Stimulated activated CD8-positive, alpha-beta memory T cell treated with anti-CD3 and anti-CD28 coated beads, Interleukin-7, amount 100 ng/mL, for 4 hours (primary cell): ENCODE measurements around the gene MANEAL.

Source experiments
- DNase-seq, 2 donors: peaks; one replicate each; pipeline ENCODE4 v3.0.0-alpha.2; 2020; ENCODE audit warnings: low read depth in 2 of 2

The MANEAL gene

DNA sequence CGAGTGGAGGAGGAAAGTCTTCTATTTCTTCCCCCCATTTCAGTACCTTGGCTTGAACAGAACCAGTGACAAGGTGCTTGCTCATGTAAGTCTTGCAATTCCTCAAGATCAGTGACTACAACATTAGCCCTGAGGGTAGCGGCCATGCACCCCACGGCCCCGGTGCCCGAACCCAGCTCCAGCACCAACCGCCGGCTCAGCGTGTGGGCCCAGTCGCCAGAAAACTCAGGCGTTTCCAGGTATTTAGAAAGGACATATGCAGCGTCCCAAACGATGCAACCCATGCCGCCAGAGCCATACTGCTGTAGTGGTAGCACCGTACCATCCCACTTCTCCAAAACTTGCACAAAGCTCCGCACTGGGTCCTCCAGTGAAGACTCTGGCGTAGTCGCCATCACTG lies 11.2 kb upstream of the MANEAL start:
- no peak for DNase-seq

DNA sequence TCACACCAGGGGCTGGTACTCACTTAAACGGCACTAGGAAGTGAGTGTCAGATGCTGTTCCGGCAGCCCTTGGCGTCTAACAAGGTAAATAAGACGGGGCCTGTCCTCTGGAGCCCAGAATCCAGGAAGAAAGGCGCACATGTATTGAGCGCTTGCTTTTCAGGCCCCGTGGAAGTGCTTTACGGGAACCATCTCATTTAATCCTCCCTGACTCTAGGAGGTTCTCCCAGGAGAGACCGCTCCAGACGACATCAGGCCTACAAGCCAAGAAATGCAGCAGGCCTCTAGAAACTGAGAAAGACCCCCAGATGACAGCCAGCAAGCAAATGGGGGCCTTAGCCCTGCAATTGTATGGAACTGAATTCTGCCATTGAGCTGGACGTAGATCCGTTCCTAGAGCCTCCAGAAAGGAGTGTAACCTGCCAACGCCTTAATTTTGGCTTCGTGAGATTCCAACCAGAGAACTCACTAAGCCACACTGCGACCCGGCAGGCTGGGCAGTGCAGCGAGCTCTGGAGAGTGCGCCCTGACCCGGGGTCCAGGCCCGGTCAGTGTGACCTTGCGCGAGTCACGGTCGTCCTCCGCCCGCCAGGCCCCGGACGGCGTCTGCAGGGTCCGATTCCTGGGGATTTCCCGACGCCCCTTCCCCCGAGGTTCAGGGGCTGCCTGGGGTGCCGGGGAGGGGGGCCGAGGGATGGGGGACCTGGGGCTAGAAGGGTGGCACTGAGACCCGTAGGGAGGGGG lies 532 bp upstream of the MANEAL start:
- DNase-seq: no peak

DNA sequence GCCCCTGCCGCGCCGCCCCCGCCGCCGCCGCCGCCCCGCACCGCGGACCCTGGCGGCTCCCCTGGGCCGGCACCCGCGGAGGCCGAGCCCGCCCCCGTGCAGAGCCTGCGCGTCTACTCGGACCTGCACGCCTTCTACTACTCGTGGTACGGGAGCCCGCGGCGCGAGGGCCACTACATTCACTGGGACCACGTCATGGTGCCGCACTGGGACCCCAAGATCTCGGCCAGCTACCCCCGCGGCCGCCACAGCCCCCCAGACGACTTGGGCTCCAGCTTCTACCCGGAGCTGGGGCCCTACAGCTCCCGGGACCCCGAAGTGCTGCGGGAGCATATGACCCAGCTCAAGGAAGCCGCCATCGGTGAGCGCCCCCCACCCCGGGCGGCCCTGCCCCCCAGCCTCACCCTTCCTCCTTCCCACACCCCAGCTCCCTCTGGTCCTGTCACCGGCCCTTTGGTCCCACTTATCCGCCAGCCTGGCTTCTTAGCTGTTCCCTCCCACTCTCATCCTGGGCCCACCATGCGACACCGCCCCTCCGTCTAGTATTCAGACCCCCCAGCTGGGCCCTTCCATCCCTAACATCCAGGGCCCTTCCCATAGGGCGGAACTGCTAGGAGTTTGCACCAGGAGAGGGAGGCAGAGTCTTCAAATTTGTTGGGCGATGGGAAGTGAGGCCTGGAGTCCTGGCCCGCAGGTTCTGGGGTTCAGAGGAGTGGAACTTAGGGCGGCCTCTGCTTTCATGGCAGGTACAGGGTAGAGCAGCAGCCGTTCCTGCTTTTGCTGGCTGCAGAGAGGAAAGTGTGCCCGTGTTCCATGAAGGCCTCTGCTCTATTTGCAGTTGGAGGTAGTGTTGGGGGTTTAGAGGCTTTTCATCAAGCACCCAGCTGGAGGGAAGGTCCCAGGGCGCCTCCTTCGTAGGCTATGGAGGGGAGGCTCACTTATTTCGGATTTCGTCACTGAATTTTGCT lies 1.0 kb downstream of the MANEAL start:
- no peak for DNase-seq

DNA sequence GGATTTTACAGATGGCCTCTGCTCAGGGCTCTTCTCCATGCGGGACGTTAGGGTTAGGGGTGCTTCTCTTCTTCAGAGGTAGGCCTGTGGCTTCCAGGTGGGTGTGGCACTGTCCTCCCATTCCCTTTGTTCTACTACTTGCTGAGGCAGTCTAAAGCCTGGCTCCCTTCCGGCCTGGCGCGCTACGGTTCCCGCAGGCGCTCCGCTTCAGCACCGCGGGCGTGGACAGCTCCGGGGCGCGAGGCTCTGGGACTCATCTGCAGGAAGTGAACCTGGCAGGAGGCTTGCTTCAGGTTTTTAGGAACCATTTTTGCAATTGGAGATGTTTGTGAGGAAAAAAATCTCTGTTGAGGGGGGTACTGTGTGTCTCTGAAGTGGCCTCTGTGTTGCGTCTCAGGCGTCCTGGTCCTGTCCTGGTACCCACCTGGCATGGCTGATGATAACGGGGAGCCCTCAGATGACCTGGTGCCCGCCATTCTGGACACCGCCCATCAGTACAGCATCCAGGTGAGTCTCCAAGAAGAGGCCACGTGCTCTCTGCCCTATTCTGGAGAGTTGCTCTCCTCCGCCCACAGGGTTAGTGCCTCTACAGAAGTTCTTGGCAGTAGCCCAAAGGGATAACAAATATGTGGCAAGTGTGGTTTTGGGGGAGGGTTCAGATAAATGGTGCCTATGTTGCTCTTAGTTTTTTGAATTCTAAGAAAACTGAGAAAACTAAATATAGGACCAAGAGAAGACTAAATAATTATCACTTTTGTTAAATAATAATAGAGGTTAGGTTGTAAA lies 1.9 kb downstream of the MANEAL start:
- DNase-seq: no peak

DNA sequence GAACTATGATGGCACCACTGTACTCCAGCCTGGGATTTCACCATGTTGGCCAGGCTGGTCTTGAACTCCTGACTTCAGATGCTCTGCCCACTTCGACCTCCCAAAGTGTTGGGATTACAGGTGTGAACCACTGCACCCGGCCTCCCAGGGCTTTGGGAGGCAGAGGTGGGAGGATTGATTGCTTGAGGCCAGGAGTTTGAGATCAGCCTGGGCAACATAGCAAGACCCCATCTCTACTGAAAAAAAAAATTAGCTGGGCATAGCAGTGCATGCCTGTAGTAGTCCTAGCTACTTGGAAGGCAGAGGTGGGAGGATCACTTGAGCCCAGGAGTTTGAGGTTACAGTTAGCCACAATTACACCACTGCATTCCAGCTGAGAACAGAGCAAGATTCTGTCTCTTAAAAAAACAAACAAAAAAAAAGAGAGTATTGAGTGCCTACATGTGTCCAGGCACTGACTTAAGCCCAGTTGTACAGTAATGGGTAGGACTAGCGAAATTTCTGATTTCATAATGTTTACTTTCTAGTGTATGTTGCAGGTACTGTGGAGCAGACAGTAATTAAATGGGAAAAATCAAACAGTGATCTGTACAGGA lies 4.2 kb downstream of the MANEAL start:
- DNase-seq: no peak

DNA sequence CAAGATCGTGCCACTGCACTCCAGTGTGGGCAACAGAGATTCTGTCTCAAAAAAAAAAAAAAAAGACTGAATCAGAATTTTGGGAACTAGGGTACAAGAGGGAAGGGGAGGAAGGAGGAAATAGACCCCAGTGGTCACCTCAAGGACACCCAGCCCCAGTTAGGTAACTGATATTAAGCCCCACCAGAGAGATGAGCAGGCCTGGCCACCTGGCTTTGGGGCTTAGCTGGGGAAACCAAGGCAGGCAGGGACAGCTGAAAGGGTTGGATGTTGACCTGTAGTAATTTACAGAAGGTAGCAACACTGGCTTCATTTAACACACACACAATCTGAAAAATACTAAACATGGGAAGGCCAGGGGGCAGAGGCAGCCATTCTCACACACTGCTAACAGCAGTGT lies 8.8 kb downstream of the MANEAL start:
- no peak for DNase-seq

DNA sequence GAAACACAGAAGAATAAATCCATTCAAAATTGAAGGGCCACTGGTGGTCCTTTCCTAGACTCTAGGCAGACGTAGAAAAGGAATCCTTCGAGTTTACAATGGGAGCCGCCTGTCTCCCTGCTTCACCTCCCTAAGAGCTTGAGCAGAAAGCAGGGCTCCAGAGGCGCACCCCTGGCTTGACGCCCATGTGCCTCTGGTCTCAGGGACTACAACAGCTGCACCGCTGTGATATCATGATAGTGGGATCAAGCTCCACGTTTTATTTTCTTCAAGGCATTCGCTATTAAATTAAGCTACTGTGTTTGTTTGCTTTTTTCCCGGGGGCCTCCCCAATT lies 13.5 kb downstream of the MANEAL start:
- DNase-seq: no peak

DNA sequence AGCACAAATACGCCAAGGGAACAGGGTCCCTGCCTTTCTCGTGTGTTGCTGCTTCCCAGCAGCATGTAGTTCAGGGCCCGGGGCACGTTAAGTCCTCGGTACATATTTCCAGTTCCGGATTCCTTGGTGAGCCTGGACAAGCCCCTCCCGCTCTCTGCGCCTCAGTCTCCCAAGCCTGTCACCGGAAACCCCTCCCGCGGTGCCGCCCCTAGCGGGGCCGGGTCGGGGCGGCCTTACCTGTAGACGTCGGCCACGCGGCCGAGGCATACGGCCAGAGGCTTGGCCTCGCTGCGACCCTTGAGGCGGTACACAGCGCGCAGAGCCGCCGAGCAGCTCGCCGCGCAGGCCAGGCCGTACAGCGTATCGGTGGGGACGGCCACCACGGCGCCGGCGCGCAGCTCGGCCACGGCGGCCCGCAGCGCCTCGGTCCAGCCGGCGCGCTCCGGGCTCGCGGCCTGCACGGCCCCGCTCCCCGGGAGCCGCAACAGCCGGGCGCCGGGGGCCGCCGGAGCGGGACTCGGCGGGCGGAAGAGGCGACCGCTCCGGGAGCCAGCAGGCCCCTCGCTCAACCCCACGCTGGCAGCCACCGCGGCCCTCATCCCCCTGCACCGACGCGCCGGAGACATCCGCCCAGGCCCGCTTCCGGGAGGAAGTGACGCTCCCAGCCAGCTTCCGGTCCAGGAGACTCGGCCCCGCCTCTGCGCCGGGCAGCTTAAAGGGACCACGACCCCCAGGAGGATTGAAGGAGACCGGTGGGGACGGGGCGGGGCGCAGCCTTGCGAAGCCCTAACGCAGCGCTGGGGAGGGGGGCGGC lies 14.1 kb downstream of the MANEAL start, which contains the start of the genes C1orf122 and YRDC:
Gene C1orf122 (plus strand): TSS at position 236 of the 814 bp plus-strand sequence. CDS start 615 bp downstream, outside the sequence.
Gene YRDC (minus strand): TSS at position 654 of the 814 bp plus-strand sequence. CDS start 28 bp downstream, at position 626.
- peak; percentile 86 to 92 for DNase-seq

DNA sequence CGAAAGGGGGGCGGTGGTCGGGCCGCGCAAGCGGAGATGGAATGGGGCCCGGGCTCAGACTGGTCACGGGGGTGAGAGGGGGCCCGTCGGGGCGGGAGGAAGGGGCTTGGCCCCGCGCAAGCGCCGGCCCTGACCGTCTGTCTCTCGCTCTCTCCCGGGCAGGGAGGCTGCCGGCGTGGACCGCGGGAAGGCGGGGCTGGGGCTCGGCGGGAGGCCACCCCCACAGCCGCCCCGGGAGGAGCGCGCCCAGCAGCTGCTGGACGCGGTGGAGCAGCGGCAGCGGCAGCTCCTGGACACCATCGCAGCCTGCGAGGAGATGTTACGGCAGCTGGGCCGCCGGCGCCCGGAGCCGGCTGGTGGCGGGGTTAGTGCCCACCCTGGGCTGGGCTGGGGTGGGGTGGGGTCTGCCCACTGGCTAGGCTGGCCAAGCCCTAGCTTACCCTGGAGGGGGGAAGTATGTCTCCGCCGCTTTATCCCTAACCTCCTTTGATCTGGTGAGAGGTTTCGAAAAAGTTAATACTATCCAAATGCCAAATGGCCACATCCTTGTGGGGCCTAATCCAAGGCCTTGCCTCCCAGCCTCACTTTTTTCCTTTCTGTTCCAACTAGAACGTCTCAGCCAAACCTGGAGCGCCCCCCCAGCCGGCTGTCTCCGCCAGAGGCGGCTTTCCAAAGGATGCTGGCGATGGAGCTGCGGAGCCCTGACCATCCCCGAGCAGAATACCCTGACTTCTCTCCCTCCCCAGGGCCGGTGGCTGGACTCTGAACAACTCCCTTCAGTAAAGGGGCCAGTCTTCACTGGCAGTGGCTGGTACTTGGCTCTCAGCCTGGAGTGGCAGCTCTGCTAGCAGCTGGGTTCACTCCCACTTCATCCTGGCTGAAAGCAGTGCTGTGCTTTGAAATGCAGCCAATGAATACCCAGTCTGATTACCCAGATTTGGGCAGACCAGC lies 15.0 kb downstream of the MANEAL start:
- no peak for DNase-seq

DNA sequence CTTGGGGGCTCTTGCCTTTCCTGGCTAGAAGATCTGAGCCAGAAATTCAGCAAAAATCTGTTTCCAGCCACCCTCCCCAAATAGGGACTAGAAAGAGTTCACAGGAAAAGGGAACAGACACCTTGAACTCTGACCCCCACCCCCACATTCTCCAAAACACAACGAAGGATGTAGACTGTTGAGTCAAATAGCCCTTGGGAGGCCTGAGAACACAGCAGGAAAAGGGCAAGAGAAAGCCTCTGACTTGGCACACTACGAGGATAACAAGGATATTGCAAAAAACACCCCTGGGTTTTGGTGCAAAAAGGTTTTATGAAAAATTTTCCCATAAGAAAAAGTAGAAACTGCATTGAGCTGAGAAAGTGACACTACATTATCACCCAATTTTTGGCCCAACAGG lies 16.3 kb downstream of the MANEAL start:
- DNase-seq: no peak

DNA sequence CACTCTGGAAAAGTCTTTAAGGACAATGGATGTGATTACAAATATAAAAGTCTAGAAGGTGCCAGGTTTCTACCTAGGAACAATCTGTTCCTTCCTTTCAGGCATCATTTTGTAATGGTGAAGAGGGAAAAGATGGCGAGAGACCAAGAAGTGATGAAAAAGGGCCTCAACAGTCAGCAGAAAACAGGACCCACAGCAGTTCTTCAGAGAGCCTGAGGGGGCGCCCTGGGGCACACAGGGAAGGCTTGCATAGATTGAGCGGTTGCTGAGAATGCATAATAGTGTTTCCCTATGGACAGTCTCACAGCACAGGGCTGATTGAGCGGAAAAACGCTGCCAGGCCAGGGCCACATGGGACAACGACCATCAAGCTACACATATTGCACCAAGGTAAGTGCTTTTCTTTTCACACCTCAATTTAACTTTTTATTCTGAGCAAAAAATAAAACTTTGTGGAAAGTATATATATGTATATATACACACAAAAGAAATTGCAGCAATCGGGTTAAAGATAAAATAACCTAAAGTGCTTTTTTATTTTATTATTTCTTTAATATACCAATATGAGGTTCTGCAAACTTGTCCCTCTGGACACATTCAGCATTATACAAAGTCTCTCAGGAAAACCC lies 17.5 kb downstream of the MANEAL start:
- DNase-seq: peak; percentile 33 to 43

DNA sequence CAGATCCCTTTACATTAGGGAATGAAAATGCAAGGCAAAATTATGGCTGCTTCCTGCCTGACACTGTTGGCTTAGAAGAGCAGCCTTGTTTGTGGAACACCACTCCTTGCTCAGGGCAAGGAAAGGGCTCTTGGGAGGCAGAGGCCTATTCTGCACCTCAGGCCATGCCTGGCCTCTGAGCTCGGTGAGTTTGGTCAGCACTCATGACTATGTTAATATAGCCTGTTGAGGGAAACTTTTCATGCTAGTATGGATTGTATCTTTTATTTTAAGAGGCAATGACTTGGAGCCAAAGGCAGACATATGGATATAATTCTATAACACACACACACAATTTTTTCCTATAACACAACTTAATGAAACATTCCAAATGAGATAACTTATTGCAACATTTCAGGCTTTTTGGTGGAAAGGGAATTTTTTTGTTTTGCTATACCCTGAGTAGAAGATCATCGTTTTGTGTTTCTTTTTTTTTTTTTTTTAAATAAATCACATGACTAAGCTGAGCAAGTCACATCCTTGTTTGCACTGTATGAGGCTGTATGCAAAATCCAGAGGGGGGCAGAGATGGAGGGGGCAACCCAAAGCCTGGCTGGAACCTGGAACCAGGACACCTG lies 20.0 kb downstream of the MANEAL start:
- no peak for DNase-seq

DNA sequence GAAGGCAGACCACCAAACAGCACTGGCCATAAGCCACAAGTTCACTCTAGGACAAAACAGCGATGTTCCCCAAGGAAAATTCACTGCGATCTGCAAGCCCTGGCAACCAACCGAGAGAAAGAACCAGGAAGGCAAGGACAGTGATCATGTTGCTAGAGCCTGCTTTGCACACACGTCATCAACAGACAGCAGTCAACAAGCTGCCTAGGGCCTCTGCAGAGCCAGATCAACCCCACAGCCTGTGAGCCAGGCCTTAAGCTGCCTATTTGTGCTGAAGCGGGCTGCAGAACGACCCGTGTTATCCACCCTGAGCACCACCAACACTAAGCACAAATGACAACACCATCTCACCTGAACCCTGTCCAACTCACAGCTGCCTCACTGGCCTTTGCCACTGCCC lies 20.6 kb downstream of the MANEAL start:
- DNase-seq: no peak

DNA sequence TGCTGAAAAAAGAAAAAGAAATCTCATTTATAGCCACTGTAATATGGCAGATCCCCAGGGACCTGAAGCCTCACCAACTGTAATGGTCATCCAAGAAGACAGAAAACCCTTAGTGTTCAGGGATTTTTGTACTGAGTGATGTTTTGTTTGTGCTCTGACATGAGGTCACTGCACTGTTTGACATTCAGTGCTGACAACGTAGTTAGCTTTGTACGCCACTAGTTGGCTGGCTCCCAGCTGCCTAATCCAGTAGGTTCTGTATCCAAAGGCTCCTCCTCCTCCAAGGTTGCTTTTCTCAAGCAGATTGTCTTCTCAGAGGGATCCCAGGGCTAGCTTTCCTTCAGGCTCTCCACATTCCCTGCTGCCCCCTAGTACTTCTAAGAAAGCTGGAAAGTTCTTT lies 23.8 kb downstream of the MANEAL start:
- DNase-seq: no peak

DNA sequence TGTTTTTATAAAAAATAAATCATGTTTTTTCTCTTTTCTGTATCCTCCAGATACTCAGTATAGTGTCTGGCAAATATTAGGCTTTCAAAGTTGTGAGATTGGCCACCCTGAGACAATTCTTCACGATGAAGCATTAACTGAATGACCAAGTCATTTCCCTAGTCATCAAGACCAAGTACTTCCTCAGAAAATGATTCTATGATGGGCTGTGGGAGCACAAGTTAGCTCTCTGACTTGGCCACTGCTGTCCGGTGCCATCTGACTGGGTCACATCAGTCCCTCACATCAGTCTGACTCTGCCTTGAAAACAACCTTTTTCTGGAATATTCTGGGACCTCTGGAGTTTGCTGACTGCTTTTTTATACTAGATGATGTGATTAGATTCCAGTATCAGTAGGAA lies 27.8 kb downstream of the MANEAL start:
- DNase-seq: no peak

DNA sequence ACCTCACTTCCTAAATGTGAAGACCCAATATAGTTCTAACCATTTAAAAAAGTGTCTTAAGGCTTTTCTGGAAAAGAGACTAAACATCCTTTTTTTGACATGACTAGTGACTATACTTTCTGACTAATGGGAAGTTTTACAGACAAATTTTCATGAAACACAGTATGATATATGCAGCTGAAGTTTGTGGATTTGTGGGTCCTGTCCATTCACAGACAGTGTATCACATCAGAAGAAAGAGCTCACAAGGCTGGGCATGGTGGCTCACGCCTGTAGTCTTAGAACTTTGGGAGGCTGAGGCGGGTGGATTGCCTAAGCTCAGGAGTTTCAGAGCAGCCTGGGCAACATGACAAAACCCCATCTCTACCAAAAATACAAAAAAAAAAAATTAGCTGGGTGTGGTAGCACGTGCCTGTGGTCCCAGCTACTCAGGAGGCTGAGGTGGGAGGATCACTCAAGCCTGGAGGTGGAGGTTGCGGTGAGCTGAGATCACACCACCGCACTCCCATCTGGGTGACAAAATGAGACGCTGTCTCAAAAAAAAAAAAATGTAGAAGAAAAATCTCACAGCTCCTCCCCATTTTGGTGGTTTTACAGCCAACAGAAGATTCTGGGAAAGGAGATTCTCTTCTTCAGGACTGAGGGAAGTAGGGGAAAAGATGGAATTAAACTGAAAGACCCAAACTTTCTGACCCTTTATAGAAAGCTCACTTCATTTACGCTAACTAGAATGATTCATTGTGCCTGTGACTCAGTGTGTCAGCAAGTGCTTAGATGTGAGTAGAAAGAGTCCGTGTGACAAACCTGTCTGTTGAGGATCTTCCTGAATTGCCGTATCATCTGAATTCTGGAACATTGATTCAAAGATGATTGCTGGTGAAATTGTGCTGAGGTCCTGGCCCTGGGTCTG lies 29.5 kb downstream of the MANEAL start:
- DNase-seq: peak in 1 of 2 donors; percentile 16

DNA sequence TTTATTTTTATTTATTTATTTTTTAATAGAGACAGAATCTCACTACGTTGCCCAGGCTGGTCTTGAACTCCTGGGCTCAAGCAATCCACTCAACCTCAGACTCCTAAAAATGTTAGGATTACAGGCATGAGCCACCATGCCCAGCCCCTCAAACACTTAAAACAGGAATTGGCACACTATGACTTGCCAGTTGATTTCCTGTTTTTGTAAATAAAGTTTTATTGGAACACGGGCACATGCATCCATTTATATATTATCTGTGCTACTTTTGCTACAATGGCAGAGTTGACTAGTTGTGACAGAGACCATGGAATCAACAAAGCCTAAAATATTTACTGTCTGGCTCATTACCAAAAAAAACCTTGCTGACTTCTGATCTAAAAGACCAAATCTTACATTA lies 30.4 kb downstream of the MANEAL start:
- no peak for DNase-seq

DNA sequence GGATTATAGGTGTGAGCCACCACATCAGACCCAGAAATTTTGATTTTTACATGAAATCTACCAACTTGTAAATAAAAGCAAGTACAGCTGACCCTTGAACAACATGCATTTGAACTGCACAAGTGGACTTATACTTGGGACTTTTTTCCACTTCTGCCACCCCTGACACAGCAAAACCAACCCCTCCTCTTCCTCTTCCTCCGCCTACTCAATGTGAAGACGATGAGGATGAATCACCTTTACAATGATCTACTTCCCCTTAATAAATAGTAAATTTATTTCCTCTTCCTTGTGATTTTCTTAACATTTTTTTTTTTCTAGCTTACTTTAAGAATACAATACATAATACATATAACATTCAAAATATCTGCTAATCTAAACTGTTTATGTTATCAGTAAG lies 31.9 kb downstream of the MANEAL start:
- DNase-seq: no peak
